Activated B cell treated with CpG ODN at 0.5 μM for 24 hours (primary cell): Measurements from ENCODE around the gene SNAPC4. TPM values are rescaled to one million over a fixed set of nuclear protein-coding genes. Genes with fewer than 3 reads are reported as not detected.
A peak's percentile ranks its signal among the peaks of the same experiment; 100 is the strongest.

Experiments
- ATAC-seq: fragments of 200-7000 bp; cut with Tn5 transposase; one replicate; pipeline ENCODE4 v1.10.0; 2021; ENCODE audit warnings: low read depth, mild to moderate bottlenecking, moderate library complexity
- CTCF ChIA-PET: fragments of 350-600 bp; sonication (Branson Sonifier 250); formaldehyde crosslinking; loops from one replicate; lab custom pipeline; 2021; ENCODE audit warnings: antibody characterized with exemption; lab: Charles Lee
- POLR2A ChIA-PET: fragments of 350-600 bp; sonication (Branson Sonifier 250); formaldehyde crosslinking; loops from one replicate; lab custom pipeline; 2021; ENCODE audit warnings: antibody characterized with exemption; lab: Charles Lee
- DNase-seq: peaks from one replicate; pipeline ENCODE4 v3.0.0; 2022
- H3K27ac Mint-ChIP-seq: one replicate; pipeline ENCODE4 v1.8.0; 2020; ENCODE audit warnings: mixed read lengths
- H3K27me3 Mint-ChIP-seq: one replicate; pipeline ENCODE4 v1.8.0; 2021; ENCODE audit warnings: mixed read lengths
- H3K36me3 Mint-ChIP-seq: one replicate; pipeline ENCODE4 v1.8.0; 2021; ENCODE audit warnings: low read depth, mixed read lengths
- H3K4me1 Mint-ChIP-seq: one replicate; pipeline ENCODE4 v1.8.0; 2021; ENCODE audit warnings: mixed read lengths
- H3K4me3 Mint-ChIP-seq: one replicate; pipeline ENCODE4 v1.8.0; 2020; ENCODE audit warnings: mild to moderate bottlenecking, mixed read lengths
- H3K9me3 Mint-ChIP-seq: one replicate; pipeline ENCODE4 v1.8.0; 2020; ENCODE audit warnings: mixed read lengths
- intact Hi-C: fragments of 100-400 bp; cut with micrococcal nuclease; formaldehyde crosslinking; loops from one replicate; pipeline ENCODE4 v1.15.1; 2024
- total RNA-seq: library from RNA; stranded (reverse); gene quantifications from 2 replicates; pipeline ENCODE4 v1.2.3, GENCODE V29; 2022
- TF ChIP-seq, protein P1 (sequence below): fragments of 200-600 bp; IDR thresholded peaks from one replicate; pipeline ENCODE4 v1.8.0; 2022; ENCODE audit warnings: antibody characterized with exemption, mild to moderate bottlenecking

Gene SNAPC4
- total RNA-seq, 1 donor from 2014 or later: 22.2 TPM

GRCh38 chr9:136416427-136416826 lies 16.5 kb upstream of the SNAPC4 start:
- peaks cover 9% of the 10 kb centered on the region for H3K4me1 Mint-ChIP-seq
- POLR2A ChIA-PET: no interaction called here
- CTCF ChIA-PET: no interaction called here
- no peak overlapping the region for H3K4me3 Mint-ChIP-seq
- peaks cover 76% of the 10 kb centered on the region for H3K36me3 Mint-ChIP-seq
- intact Hi-C loops: no loop called here
- ATAC-seq (no peak), DNase-seq (no peak)
- H3K27me3 Mint-ChIP-seq: no peaks in the 10 kb centered on the region
- TF ChIP-seq, protein P1, sequence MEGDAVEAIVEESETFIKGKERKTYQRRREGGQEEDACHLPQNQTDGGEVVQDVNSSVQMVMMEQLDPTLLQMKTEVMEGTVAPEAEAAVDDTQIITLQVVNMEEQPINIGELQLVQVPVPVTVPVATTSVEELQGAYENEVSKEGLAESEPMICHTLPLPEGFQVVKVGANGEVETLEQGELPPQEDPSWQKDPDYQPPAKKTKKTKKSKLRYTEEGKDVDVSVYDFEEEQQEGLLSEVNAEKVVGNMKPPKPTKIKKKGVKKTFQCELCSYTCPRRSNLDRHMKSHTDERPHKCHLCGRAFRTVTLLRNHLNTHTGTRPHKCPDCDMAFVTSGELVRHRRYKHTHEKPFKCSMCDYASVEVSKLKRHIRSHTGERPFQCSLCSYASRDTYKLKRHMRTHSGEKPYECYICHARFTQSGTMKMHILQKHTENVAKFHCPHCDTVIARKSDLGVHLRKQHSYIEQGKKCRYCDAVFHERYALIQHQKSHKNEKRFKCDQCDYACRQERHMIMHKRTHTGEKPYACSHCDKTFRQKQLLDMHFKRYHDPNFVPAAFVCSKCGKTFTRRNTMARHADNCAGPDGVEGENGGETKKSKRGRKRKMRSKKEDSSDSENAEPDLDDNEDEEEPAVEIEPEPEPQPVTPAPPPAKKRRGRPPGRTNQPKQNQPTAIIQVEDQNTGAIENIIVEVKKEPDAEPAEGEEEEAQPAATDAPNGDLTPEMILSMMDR: no peak
- no peak overlapping the region for H3K27ac Mint-ChIP-seq
- no peaks in the 10 kb centered on the region for H3K9me3 Mint-ChIP-seq

- POLR2A ChIA-PET: interaction anchor here (1.1 kb wide), 1 partner anchor 9 kb away, joined by 3 read pairs; no protein-coding TSS in a partner anchor
- Mint-ChIP-seq H3K27ac (no peak overlapping the region), H3K4me1 (peaks cover 34% of the 10 kb centered on the region), H3K9me3 (no peaks in the 10 kb centered on the region), H3K27me3 (no peaks in the 10 kb centered on the region), H3K4me3 (no peak overlapping the region), H3K36me3 (peaks cover 60% of the 10 kb centered on the region)
- DNase-seq (no peak), ATAC-seq (no peak)
- CTCF ChIA-PET: no interaction called here
- intact Hi-C loops: no loop called here
- TF ChIP-seq, protein P1: no peak
Measured at GRCh38 chr9:136412962-136413361, 13.0 kb upstream of the SNAPC4 start.

DNA sequence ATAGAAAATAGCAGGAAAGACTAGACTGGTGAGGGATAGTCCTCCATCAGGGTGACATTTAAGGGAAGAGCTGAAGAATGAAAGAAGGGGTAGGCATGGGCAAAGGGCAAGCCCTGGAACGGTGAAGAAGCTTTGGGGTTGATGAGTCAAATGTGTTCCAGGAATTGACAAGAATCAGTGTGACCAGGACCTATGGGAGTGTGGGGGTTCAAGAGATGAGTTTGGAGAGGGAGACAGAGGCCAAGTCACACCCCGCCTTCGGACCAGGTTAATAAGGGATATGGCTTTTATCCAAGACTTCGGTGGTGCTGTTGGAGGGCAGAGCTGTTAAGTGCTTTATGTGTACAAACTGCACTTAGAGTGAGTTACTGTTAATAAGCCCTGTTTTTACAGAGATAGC lies 11.4 kb upstream of the SNAPC4 start:
- Mint-ChIP-seq H3K4me1 (peaks cover 39% of the 10 kb centered on the region), H3K4me3 (peak overlapping the region; percentile 92), H3K9me3 (no peaks in the 10 kb centered on the region), H3K27ac (peak overlapping the region; percentile 90), H3K27me3 (no peaks in the 10 kb centered on the region), H3K36me3 (peaks cover 55% of the 10 kb centered on the region)
- intact Hi-C loops: loop anchor here (2.0 kb wide), 2 partner anchors 27 to 71 kb away; partner anchors contain the start of genes INPP5E and SEC16A
- TF ChIP-seq, protein P1: no peak
- CTCF ChIA-PET: interaction anchor here (1.8 kb wide), 1 partner anchor 10 kb away, joined by 4 read pairs; no protein-coding TSS in a partner anchor
- DNase-seq: no peak
- ATAC-seq: no peak
- POLR2A ChIA-PET: no interaction called here

- ChIA-PET POLR2A (interaction anchor here (1.0 to 1.4 kb wide), 3 partner anchors 9 to 48 kb away, joined by 3 to 19 read pairs (median 10); partner anchors contain the start of gene DNLZ), CTCF (interaction anchor here (1.8 kb wide), 1 partner anchor 9 kb away, joined by 4 read pairs; no protein-coding TSS in a partner anchor)
- intact Hi-C loops: loop anchor here (1.0 to 2.0 kb wide), 3 partner anchors 10 to 72 kb away; partner anchors contain the start of genes INPP5E, SEC16A and SNAPC4
- TF ChIP-seq, protein P1: no peak
- ATAC-seq: peak; percentile 87
- Mint-ChIP-seq H3K4me3 (peak within 1 kb of the TSS; percentile 92), H3K9me3 (no peaks in the 10 kb centered on the region), H3K27ac (peak within 1 kb of the TSS; percentile 90), H3K36me3 (peaks cover 53% of the 10 kb centered on the region), H3K27me3 (no peaks in the 10 kb centered on the region), H3K4me1 (peaks cover 41% of the 10 kb centered on the region)
- peak; percentile 98 for DNase-seq
Measured at GRCh38 chr9:136410500-136411287, 10.7 kb upstream of the SNAPC4 start, which contains the start of the genes ENTR1 and PMPCA. Gene ENTR1, minus strand, starts transcription at chr9:136410614. Its CDS starts 217 bp downstream, at chr9:136410397. Gene PMPCA, plus strand, starts transcription at chr9:136410658. Its CDS starts 11 bp downstream, at chr9:136410669.
